Activated CD8-positive, alpha-beta memory T cell treated with anti-CD3 and anti-CD28 coated beads, Interleukin-2, amount 50 U/mL, for 24 hours (primary cell): ENCODE measurements around the gene PIGX.

Experiments used
- DNase-seq: peaks from one replicate; pipeline ENCODE4 v3.0.0-alpha.2; 2020; ENCODE audit errors: extremely low read depth

The PIGX gene

GRCh38 chr3:196757876-196758739 lies 45.9 kb downstream of the PIGX start:
- DNase-seq, result no peak

DNA sequence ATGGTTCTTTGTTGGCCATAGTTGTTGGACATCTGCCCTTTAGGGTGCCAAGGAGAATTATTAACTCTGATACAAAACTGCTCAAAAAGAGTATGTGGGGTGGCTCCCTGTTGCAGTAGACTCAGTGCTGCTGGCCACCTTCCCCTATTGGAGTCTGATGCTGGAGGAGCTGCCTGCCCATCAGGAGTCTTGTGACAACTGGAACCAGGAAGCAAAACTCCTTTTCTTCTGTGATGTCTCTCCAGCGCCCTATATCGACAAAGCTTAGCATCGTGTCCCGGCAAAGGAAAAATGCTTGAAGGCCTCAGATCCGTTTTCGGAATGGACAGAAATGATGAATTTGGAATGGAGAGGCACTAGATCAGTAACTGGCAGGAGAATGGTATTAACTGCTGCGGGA lies 51.0 kb downstream of the PIGX start:
- DNase-seq, result no peak

- no peak for DNase-seq
Measured at GRCh38 chr3:196765454-196765853, 53.3 kb downstream of the PIGX start.

DNA sequence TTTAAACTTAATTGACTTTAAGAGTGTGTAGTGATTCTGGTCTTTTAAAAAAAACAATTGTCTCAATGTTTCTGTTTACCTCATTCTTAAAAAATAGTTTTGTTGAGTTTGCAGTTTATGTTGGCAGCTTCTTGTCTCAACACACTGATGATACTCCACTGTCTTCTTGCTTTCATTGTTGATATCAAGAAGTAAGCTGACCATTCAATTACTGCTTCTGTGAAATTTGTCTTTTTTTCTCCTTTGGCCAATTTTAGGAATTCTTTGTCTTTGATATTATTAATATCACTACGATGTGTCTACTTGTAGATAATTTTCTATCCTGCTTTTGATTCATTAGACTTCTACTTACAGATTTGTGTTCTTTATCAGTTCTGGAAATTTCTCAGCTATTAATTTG lies 58.9 kb downstream of the PIGX start:
- no peak for DNase-seq

DNA sequence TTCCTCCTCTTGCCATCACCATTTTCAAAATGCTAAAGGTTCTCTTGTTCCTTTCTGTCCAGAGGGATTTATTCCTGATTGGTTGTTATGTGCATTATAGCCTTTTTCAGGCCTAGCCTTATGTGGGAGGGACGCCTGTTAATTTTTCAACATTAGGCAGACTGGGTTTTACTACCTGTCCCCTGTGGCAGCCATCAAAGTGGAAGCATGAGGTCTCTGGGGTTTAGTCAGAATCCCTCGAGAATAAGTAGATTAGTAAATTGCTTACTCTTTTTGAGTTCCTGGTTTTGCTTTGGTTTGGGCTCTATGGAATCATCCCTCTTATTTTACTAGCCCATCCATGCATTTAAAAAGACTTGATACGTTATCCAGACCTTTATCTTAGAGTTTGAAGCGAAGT lies 59.9 kb downstream of the PIGX start:
- no peak for DNase-seq

DNA sequence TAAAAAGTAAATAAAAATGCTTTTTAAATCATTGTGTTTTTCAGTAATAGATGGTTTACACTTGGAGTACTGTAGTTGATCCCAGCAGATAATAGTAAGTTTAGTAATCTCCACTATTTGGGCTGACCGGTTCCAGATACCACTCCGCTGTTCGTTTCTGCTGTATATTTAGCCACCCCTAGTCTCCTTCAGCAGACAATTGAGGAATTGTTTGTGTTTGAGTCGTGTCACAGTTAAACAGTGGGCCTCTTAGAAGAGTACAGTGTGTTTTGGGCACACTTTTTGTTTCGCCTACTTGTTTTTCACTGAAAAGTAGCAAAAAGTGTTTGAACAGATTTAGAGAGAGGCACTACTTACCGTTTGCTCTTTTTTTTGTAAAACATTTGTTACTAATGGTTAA lies 60.7 kb downstream of the PIGX start:
- no peak for DNase-seq

- DNase-seq, result no peak
Measured at GRCh38 chr3:196774191-196774820, 62.1 kb downstream of the PIGX start.

DNA sequence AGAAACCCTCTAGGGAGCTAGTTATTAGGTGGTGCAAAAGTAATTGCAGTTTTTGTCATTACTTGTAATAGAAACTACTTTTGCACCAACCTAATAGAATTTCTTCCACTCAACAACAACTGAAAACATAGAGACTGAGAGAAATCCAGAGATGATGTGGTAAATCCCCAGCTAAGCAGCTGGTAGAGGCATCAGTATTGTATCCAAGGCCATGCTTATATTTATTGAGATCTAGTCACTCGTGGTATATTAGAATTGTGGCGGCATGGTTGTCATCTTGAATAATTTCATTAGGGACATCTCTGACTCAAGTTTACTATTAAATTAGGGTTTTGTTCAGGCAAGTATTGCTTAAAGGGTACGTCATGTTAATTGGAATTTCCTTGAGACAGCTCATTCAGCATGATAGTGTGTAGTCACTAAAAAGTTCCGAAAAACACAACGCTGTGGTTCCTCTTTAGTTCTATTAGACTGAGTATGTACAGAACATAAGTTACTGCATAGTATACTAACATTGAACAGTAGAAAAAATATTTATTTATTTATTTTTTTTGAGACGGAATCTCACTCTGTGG lies 62.8 kb downstream of the PIGX start:
- DNase-seq, result no peak

- no peak for DNase-seq
Measured at GRCh38 chr3:196775938-196776337, 63.8 kb downstream of the PIGX start.

- DNase-seq, result no peak
Measured at GRCh38 chr3:196777836-196778235, 65.7 kb downstream of the PIGX start.

GRCh38 chr3:196778755-196779154 lies 66.6 kb downstream of the PIGX start:
- no peak for DNase-seq

- DNase-seq, result no peak
Measured at GRCh38 chr3:196782511-196782910, 70.3 kb downstream of the PIGX start.
